GDM1 (cell line): ENCODE results near the gene GEMIN4.
"Not testable (repeated sequence)": the region's sequence is repeated elsewhere in the genome, so short reads cannot be mapped to it uniquely, and the experiment has no call there.

Source experiments
- DNase-seq: peaks from one replicate; lab custom pipeline; 2025; lab: John Stamatoyannopoulos, UW

GEMIN4 gene

GRCh38 chr17:778096-778495 lies 26.0 kb upstream of the GEMIN4 start:
- no peak for DNase-seq

DNA sequence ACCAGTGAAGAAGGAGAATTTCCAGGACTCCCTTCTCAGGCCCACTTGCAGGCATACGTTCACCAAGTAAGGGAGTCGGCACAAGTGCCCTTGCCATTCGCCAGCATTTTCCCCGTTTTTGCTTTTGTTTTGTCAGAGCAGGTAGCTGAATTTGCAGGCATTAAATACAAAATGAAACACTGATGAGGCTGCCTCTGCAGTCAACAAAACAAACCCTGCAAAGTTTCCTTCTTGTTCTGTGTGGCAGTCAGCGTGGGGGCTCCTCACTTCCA lies 22.2 kb upstream of the GEMIN4 start:
- DNase-seq, result no peak

DNA sequence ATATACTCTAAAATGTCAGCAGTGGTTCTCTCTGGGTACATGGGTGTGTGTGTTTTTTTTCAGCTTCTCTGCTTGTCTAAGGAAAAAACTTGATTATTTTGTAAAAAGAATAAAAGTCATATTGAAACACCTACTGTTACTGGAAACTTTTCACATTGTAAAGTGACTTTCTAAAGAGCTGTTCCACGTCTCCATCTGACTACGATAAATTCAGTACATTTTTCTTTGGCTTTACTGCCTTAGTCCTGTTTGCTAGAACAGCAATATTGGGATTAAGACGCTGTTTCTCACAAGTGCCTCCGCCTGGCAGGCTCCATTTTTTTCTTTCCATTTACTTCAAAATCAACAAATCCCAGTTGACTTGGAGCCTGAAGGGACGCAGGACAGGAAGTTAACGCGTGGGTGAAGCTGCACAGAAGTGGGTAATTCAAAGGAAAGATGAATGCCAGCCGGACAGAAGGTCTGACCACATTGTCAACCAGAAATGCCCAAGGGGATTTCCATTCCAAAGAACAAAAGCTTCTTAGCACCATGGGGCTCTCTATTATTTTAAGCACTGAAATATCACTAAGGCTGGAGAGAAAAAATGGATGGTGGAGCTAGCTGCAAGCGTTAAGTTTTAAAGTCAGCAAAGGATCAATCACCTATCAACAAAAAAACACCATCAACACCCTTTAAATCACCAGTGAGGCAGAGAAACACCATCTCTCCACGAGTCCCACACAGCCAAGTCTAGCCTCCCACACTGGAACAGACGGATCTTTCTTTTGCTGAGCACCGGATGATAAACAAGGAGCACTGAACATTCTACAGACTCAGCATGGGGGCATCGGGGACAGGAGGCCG lies 21.6 kb upstream of the GEMIN4 start:
- no peak for DNase-seq

- no peak for DNase-seq
Measured at GRCh38 chr17:773016-773415, 21.0 kb upstream of the GEMIN4 start.

DNA sequence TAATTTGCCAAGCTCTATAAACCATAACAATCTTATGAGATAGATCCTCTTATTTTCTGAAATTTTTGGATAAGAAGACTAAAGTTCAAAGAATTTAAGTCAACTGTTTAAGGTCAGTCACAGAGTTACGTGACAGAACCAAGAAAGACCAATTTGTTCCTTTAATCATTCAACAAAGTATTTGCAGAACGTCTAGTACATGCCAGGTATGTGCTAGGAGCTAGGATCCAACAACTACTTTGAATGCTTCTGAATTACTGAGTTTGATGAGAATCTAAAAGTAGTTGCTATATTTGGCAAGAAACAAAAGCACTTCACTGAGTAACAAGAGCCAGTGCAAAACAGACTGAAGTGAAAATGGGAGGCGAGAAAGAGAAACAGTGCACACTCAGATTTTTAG lies 15.0 kb upstream of the GEMIN4 start:
- no peak for DNase-seq

- DNase-seq, result no peak
Measured at GRCh38 chr17:760371-760770, 8.3 kb upstream of the GEMIN4 start.

DNA sequence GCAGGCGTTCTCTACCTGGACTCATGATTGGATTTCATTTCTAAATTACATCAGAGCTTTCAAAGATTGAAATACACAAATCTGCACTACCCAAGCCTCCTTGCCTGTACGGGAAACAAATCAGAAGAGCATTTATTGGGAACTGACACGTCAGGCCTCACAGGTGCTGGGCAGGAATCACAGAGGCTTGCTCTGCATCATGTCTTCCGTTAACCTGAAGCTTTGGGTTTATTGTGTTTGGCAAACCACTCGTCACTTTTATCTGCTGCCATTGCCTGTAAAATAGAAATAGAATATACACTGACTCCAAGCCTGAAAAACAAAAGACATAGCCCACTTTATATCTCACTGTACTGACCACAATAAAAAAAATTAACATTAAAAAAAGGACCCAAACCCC lies 7.9 kb upstream of the GEMIN4 start:
- no peak for DNase-seq

DNA sequence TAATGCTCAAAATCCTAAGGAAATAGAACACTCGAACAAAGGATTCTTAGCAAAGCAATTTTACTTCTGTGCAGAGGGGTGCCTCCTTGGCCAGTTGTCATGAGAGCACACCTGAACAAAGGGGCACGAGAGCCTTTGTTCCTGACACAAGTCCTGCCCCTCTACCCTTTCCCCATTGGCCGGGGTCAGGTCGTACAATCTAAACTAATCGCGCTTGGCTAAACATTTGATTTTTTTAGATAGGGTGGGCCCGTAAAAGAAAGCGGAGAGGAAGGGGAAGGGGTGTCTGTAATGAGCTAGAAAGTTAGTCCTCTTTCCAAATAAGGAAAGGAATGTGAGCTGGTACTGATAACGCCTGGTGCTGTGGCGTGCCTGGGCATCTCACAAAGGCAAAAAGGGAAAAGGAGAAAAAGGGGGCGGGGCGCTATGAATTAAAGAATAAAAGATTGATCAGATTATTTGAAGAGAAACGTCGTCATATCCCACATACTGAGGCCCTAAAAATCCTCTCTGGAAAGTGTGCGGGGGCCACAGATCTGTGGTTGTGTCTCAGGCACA lies 4.0 kb upstream of the GEMIN4 start:
- DNase-seq, result not testable (repeated sequence)

DNA sequence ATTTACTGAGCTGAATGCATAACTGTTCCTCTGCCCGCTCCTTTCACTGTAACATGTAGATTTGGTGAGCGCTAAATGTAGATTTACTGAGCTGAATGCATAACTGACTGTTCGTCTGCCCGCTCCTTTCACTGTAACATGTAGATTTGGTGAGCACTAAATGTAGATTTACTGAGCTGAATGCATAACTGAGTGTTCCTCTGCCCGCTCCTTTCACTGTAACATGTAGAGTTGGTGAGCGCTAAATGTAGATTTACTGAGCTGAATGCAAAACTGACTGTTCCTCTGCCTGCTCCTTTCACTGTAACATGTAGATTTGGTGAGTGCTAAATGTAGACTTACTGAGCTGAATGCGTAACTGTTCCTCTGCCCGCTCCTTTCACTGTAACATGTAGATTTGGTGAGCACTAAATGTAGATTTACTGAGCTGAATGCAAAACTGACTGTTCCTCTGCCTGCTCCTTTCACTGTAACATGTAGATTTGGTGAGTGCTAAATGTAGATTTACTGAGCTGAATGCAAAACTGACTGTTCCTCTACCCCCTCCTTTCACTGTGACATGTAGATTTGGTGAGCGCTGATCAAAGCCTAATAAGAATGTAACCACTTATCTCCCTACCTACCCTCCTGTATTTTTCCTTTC lies 3.4 kb upstream of the GEMIN4 start:
- not testable (repeated sequence) for DNase-seq

DNA sequence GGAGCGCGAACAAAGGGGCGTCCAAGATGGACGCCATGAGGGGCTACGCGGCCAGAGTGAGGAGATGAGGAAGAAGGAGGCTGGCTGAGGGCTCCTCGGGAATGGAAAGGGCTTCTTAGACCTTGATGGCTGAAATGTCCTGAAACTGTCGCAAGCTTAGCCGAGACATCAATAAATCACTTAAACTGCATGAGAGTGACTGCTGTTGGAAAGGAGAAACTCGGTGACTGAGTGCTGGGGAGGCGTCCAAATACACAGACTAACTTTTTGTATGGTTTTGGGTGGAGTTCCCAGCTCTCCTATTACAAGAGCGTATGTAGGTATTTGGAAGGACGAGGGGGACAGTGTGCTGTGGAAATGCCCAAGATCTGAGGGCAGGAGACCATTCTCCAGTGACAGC lies 1.4 kb upstream of the GEMIN4 start:
- DNase-seq, result no peak

DNA sequence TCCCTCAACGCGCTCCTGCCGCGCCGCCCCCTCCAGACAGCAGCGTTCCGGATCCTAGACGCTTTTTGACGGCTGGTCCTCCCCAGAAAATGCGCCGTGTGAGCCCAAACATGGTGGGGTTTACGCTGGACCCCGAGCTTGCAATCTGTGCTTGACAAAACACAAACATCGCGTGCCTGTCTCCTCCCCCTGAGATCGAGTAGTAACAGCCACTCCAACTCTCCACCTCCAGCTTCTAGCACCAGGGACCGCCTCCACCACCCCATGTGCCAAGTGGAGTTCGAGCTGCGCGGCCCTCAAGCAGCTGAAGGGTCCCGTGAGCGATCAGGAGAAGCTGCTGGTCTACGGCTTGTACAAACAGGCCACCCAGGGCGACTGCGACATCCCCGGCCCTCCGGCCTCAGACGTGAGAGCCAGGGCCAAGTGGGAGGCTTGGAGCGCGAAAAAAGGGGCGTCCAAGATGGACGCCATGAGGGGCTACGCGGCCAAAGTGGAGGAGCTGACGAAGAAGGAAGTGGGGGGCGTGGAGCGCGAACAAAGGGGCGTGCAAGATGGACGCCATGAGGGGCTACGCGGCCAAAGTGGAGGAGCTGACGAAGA lies 656 bp upstream of the GEMIN4 start:
- DNase-seq, result no peak

DNA sequence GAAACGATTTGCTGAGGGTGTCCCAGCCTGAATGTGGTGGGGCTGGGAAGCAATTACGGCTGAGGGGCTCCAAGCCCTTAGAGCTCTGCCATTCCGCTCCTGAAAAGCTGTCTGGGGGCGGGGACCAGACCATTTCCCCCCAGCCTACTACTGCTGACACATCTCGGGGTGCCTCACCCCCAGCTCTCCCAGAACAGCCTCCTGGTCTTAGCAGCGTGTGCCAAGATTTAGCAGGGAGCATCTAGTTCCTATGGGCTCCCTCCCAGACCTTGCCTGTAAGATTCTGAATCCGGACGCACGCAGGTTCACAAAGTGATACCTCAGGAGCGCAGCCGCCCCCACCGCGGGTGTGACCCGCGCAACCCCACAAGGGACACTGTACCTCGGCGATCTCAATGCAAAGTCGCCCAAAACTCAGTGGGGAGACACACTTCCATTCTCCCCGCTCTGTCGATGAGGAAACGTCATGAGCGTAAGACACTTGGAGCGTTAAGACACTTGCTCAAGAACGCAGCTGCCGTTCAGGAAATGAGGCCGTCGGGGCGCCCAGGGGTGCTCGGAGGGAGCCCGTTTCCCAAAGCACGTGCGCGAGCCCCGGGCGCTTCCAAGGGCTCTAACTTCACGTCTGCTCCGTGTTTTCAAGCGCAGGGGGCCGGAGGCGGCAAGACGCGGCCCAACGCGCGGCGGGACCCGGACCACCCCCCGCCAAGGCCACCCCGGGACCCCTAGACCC lies 629 bp downstream of the GEMIN4 start:
- no peak for DNase-seq

GRCh38 chr17:750431-751037 lies 1.5 kb downstream of the GEMIN4 start:
- no peak for DNase-seq

DNA sequence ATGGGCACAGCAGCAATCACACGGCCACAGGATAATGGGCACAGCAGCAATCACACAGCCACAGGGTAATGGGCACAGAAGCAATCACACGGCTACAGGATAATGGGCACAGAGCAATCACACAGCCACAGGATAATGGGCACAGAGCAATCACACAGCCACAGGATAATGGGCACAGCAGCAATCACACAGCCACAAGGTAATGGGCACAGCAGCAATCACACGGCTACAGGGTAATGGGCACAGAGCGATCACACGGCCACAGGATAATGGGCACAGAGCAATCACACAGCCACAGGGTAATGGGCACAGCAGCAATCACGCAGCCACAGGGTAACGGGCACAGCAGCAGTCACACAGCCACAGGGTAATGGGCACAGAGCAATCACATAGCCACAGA lies 2.7 kb downstream of the GEMIN4 start:
- DNase-seq, result not testable (repeated sequence)

DNA sequence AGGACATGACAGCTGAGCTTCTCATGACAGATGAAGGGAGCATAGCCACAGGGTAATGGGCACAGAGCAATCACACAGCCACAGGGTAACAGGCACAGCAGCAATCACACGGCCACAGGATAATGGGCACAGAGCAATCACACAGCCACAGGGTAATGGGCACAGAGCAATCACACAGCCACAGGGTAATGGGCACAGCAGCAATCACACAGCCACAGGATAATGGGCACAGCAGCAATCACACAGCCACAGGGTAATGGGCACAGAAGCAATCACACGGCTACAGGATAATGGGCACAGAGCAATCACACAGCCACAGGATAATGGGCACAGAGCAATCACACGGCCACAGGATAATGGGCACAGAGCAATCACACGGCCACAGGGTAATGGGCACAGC lies 3.5 kb downstream of the GEMIN4 start:
- DNase-seq, result not testable (repeated sequence)

GRCh38 chr17:746783-747629 lies 5.1 kb downstream of the GEMIN4 start:
- no peak for DNase-seq

DNA sequence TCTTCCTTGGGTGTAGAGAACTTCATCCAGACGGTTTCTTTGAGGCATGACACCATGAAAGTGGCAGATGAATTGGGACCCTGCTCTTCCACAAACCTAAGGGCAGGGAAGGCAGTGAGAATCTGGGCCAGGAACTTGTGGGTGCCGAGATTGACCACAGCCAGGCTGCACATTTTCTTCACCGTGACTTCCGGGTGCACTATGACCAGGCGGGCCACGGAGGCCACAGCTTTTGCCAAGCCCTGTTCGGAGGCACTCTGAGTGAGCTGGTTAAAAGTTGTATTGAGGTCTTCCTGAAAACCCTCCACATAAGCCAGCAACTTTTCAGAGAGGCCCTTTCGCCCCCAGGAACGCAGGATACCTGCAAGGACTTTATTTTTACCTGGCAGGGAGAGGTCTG lies 5.9 kb downstream of the GEMIN4 start:
- no peak for DNase-seq

- no peak for DNase-seq
Measured at GRCh38 chr17:745406-745805, 6.7 kb downstream of the GEMIN4 start.

DNA sequence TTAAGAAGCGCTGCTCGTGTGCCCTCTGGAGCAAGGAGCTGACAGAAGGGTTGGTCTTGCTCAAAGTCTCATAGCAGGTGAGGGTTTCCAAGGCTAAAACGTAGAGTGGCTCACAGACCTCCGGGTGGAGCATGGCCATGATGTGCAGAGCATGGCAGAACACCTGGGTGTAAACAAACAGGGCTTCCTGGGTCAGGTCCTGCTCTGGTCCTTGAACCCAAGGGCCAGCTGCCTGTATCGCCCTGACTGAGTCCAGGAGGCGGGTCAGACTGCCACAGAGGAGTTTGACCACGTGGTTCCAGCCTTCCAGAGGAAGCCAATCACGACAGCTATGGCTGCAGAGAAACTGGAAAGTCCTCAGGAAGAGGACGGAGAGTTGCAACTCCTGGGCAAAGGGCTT lies 7.1 kb downstream of the GEMIN4 start:
- DNase-seq, result no peak

DNA sequence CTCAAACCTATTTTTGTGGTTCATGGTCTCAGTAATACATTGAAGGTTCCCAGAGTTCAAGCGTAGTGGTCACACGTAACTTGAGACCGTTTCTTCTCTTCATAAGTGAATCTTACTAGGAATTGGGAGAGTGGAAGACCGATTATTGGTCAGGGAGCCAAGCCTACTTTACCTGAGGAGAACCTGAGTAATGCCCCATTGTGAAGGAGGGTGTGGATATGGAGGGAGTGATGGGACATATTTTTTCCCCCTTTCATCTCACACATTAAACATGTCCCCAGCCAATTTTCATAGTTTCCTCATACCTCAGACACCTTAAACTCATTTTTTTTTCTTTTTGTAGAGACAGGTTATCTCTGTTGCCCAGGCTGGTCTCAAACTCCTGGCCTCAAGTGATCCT lies 8.9 kb downstream of the GEMIN4 start:
- DNase-seq, result no peak

DNA sequence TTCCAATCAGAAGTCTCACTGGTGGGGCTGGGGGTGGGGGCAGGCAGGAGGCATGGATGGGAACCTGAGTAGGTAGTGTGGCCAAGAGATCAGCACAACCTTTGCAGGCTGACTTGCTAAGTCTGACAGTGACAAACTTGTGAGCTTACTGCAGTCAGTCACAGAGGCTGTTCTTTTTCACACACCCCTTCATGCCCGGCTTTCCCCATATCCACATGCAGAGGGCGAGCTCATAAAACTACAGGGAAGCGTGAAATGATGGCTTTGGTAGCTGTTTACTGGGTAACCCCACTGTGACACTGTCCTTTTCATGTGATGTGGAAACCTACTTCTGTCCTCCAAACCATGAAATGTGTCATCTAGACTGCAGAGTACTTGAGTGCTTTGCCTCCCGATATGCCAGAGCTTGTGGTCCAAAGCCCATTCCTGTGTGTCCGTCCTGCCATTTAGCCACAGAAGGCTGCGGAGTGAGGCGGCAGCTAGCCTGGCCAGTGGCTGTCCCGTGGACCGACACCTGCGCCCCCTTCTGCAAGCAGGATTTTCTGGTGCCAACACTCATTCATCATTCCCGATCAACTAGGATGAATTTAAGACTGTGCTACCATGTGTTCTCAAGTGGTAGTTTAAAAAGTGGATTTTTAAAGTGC lies 9.8 kb downstream of the GEMIN4 start:
- no peak for DNase-seq
